ENCODE results near the gene KRTAP5-1.

The KRTAP5-1 gene

DNA sequence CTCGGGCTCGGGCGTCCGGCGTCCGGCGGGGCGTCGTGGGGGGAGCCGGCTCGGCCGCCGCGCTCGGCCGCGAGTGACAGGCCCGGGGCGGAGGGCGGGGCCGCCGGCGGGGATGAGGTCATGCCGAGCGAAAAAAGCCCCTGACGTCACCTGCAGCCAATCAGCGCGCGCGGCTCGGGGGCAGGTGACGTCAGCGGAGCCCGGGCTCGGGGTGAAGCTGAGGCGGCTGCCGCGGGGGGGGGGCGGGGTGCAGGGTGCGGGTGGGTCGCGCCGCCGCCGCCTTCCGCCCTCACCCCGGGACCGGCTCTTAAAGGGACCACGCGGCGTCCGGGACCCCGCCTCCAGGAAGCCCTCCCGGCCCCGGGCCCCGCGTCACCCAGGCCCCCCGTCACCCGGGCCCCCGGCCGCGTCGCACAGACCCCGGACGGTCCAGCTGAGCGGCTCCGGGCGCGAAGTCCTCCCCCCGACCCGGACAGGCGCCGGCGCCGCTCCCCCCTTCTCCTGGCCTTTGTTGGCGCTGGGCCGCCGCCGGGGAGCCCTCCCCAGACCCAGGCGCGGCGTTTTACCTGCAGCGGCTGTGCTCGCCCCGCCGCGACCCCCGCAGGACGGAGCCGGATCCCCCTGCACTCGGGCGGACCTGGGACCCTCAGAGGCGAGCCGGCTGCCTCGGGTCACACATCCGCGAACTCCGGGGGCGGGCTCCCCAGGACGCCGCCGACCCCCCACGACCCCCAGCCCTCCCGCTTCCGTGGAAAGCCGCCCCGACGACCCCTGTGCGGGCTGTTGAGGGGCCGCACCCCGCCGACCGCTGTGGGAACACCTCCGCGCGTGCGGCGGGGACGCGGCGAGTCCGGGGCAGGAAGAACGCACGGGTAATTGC, 12.6 kb downstream of the KRTAP5-1 start, which contains the start of gene DUSP8:
Gene DUSP8, minus strand, starts transcription at position 75 of the 880 bp plus-strand sequence. CDS start 6,445 bp downstream, outside the sequence.
- no peak within 1 kb of the TSS for H3K4me3 Mint-ChIP-seq
- H3K27me3 Mint-ChIP-seq (ENCODE audit: low read depth): peaks cover 32% of the 10 kb centered on the region
- H3K4me1 Mint-ChIP-seq (ENCODE audit: low read depth): no peaks in the 10 kb centered on the region
- H3K36me3 Mint-ChIP-seq (ENCODE audit: low read depth): no peaks in the 10 kb centered on the region
- peak; percentile 88 for DNase-seq (ENCODE audit: low spot score)
- no peaks in the 10 kb centered on the region for H3K9me3 Mint-ChIP-seq
- no peak within 1 kb of the TSS for H3K27ac Mint-ChIP-seq

GRCh38 chr11:1571760-1572196, 13.3 kb downstream of the KRTAP5-1 start:
- no peaks in the 10 kb centered on the region for H3K36me3 Mint-ChIP-seq (ENCODE audit: low read depth)
- no peak overlapping the region for H3K4me3 Mint-ChIP-seq

DNA sequence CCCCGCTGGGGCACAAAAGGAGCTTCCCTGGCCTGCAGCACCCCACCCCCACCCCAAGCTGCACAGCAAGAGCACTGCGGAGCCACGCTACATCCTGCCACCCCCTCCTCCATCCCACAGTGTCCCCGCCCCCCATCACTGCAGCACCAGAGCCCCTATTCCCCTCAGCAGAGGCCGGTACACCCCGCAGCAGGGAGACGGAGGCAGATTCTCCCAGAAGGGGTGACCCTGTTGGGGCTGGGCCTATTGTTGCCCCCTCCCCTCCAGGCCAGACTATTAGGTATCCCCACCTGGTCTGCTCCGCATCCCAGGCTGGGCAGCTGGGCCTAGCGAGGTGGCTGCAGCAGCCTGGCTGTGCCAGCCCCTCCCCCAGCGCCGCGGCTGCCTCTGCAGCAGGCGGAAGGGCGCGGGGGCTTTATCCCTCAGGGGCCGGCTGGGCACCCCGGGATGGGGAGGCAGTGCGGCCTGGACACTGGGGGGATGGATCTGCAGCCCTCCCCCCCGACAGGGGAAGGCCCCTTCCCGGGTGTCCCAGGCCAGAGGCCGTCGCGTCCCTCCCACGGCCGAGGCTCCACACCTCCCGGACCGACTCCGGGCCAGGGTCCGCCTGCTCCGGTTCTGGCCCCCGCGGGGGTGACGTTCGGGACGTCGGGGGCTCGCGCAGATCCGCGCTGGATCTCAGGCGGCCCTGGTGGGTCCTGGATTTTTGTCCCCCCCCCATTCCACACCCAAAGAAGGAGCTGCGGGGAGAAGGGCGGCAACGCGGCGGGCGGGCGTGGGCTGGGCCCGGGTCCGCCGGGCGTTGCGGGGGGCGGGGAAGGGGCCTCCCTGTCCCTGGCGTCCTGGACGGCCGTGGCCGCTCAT, 14.0 kb downstream of the KRTAP5-1 start:
- Mint-ChIP-seq H3K4me1 (ENCODE audit: low read depth) (no peaks in the 10 kb centered on the region), H3K36me3 (ENCODE audit: low read depth) (no peaks in the 10 kb centered on the region), H3K27ac (peak overlapping the region; percentile 10), H3K9me3 (no peaks in the 10 kb centered on the region), H3K4me3 (peak overlapping the region; percentile 51), H3K27me3 (ENCODE audit: low read depth) (peaks cover 29% of the 10 kb centered on the region)
- DNase-seq (ENCODE audit: low spot score): no peak

More at GRCh38 chr11:1571760-1572196, 13.3 kb downstream of the KRTAP5-1 start:
- Mint-ChIP-seq H3K9me3 (no peaks in the 10 kb centered on the region), H3K27ac (no peak overlapping the region), H3K4me1 (ENCODE audit: low read depth) (no peaks in the 10 kb centered on the region), H3K27me3 (ENCODE audit: low read depth) (peaks cover 32% of the 10 kb centered on the region)
- DNase-seq (ENCODE audit: low spot score): no peak

- peak overlapping the region; percentile 10 for H3K27ac Mint-ChIP-seq
- no peaks in the 10 kb centered on the region for H3K4me1 Mint-ChIP-seq (ENCODE audit: low read depth)
- H3K36me3 Mint-ChIP-seq (ENCODE audit: low read depth): no peaks in the 10 kb centered on the region
- no peaks in the 10 kb centered on the region for H3K9me3 Mint-ChIP-seq
- peak overlapping the region; percentile 51 for H3K4me3 Mint-ChIP-seq
- no peak for DNase-seq (ENCODE audit: low spot score)
- peaks cover 29% of the 10 kb centered on the region for H3K27me3 Mint-ChIP-seq (ENCODE audit: low read depth)
Observed at GRCh38 chr11:1570531-1570895, 14.6 kb downstream of the KRTAP5-1 start.

DNA sequence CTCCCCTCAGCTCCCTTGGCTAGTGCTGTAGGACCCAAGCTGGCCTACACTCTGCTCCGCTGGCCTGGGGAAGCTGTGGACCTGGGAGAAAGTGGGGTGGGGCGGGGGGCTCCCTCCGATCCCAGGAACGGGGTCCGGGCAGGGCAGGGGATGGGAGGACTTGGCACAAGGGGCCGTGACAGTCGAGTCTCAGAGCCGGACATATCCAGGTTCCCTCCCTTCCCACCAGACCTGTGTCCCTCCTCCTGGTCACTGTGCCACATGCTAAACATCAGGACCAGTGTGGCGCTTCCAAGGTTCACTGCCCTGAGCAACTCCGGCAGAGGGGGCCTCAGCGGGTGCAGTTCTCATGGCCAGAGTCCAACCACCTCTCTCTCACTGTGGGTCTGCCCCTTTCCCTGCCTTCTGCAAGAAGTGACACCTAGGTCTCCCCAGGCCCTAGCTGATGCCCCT, 15.1 kb downstream of the KRTAP5-1 start:
- DNase-seq (ENCODE audit: low spot score): no peak
- Mint-ChIP-seq H3K27me3 (ENCODE audit: low read depth) (peaks cover 24% of the 10 kb centered on the region), H3K4me3 (peak overlapping the region; percentile 36), H3K36me3 (ENCODE audit: low read depth) (no peaks in the 10 kb centered on the region), H3K4me1 (ENCODE audit: low read depth) (no peaks in the 10 kb centered on the region), H3K9me3 (no peaks in the 10 kb centered on the region), H3K27ac (no peak overlapping the region)

GRCh38 chr11:1569251-1569780, 15.8 kb downstream of the KRTAP5-1 start:
- Mint-ChIP-seq H3K27ac (no peak overlapping the region), H3K36me3 (ENCODE audit: low read depth) (no peaks in the 10 kb centered on the region), H3K4me1 (ENCODE audit: low read depth) (no peaks in the 10 kb centered on the region), H3K9me3 (no peaks in the 10 kb centered on the region), H3K4me3 (no peak overlapping the region), H3K27me3 (ENCODE audit: low read depth) (peaks cover 22% of the 10 kb centered on the region)
- DNase-seq (ENCODE audit: low spot score): no peak

DNA sequence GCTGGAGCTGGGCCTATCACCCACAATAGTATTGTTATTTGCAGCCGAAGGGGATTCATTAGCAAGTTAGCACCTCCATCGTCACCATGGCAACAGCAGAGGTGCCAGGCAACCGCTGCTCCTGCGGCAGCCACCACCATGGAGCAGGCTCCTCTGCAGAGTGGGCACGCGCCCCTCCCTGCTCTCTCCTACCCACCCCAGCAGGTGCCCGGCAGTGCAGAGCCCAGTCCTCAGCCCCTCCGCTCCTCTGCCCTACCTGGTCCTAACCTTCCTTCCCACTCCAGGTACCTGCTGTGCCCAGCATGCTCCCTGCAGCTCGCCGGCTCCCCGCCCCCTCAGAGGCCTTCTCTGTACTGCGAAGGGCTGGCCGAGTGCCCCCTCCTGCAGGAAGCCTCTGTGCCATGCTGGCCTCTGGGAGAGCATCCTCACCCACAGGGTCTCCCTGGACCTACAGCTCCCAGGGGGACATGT, 16.6 kb downstream of the KRTAP5-1 start:
- no peak for DNase-seq (ENCODE audit: low spot score)
- Mint-ChIP-seq H3K9me3 (no peaks in the 10 kb centered on the region), H3K27me3 (ENCODE audit: low read depth) (peaks cover 15% of the 10 kb centered on the region), H3K4me3 (no peak overlapping the region), H3K36me3 (ENCODE audit: low read depth) (no peaks in the 10 kb centered on the region), H3K27ac (no peak overlapping the region), H3K4me1 (ENCODE audit: low read depth) (no peaks in the 10 kb centered on the region)

DNA sequence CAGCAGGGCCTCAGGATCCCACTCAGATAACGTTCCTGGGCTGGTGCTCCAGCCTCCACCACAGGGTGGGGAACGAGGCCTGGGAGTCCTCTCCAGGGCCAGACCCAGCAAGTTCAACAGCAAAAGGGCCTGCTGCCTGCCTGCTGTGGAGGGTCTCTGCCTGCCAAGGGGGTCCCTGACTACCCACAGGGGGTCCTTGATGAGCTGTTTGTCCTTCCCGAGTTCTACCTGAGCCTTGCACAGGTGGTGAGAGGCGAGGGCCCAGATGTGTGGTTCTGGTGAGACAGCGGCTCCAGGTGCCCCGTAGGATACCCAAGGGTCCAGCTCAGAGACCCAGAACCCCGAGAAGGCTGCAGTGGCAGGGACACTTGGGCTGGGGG, 17.4 kb downstream of the KRTAP5-1 start:
- Mint-ChIP-seq H3K9me3 (no peaks in the 10 kb centered on the region), H3K4me3 (no peak overlapping the region), H3K36me3 (ENCODE audit: low read depth) (no peaks in the 10 kb centered on the region), H3K27ac (no peak overlapping the region), H3K4me1 (ENCODE audit: low read depth) (no peaks in the 10 kb centered on the region), H3K27me3 (ENCODE audit: low read depth) (peaks cover 12% of the 10 kb centered on the region)
- no peak for DNase-seq (ENCODE audit: low spot score)

- Mint-ChIP-seq H3K27ac (no peak overlapping the region), H3K4me1 (ENCODE audit: low read depth) (no peaks in the 10 kb centered on the region), H3K27me3 (ENCODE audit: low read depth) (peaks cover 12% of the 10 kb centered on the region), H3K4me3 (no peak overlapping the region), H3K9me3 (no peaks in the 10 kb centered on the region), H3K36me3 (ENCODE audit: low read depth) (no peaks in the 10 kb centered on the region)
- no peak for DNase-seq (ENCODE audit: low spot score)
Observed at GRCh38 chr11:1567052-1567720, 17.9 kb downstream of the KRTAP5-1 start.

DNA sequence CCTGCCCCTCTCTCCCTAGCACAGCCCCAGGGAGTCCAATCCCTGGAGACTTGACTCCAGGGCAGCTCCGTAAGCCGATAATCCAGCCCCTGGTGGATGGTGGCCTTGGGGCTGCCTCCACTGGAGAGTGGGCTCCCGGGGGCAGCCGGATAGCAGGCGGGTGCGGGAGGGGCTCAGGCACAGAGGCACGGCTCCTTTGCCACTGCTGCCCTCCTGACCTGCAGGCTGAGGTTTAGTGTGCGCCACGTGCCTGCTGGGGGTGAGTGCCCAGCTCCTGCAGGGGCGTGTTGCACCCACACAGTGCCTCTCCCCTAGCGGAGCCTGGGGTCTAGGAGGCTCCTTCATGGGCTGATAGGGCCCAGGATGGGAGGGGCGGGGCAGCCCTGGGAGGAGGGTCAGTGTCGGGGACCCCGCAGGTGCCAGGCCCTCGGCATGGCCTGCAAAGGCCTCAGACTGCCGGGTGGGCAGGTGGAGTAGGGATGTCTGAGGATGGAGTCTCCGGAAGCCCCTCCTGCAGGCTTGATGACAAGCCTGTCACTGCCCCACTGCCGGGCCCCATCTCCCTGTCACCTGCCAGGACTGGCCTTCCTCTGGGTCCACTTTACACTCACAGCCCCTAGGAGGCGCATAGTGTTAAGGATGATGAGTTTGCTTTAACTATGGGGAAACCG, 18.6 kb downstream of the KRTAP5-1 start:
- Mint-ChIP-seq H3K4me1 (ENCODE audit: low read depth) (no peaks in the 10 kb centered on the region), H3K9me3 (no peaks in the 10 kb centered on the region), H3K4me3 (no peak overlapping the region), H3K27ac (no peak overlapping the region), H3K27me3 (ENCODE audit: low read depth) (peaks cover 12% of the 10 kb centered on the region), H3K36me3 (ENCODE audit: low read depth) (no peaks in the 10 kb centered on the region)
- DNase-seq (ENCODE audit: low spot score): no peak

DNA sequence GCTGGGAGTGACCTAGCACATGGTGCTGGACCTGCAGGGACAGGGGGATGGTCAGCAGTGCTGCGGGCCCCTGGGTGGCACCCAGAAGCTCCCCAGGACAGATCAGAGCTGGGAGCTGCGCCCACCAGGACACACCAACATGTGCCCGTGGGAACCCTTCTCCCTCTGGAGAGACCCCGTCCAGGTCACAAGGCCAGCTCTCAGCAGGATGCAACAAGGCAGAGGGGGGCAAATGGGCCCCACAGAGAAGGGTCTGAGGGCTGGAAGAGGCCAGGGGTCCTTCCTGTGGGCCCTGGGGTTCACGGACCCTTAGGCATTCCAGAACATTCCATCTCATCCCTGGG, 19.2 kb downstream of the KRTAP5-1 start:
- no peak overlapping the region for H3K4me3 Mint-ChIP-seq
- no peaks in the 10 kb centered on the region for H3K36me3 Mint-ChIP-seq (ENCODE audit: low read depth)
- no peak for DNase-seq (ENCODE audit: low spot score)
- peaks cover 11% of the 10 kb centered on the region for H3K27me3 Mint-ChIP-seq (ENCODE audit: low read depth)
- H3K4me1 Mint-ChIP-seq (ENCODE audit: low read depth): no peaks in the 10 kb centered on the region
- no peaks in the 10 kb centered on the region for H3K9me3 Mint-ChIP-seq
- no peak overlapping the region for H3K27ac Mint-ChIP-seq

DNA sequence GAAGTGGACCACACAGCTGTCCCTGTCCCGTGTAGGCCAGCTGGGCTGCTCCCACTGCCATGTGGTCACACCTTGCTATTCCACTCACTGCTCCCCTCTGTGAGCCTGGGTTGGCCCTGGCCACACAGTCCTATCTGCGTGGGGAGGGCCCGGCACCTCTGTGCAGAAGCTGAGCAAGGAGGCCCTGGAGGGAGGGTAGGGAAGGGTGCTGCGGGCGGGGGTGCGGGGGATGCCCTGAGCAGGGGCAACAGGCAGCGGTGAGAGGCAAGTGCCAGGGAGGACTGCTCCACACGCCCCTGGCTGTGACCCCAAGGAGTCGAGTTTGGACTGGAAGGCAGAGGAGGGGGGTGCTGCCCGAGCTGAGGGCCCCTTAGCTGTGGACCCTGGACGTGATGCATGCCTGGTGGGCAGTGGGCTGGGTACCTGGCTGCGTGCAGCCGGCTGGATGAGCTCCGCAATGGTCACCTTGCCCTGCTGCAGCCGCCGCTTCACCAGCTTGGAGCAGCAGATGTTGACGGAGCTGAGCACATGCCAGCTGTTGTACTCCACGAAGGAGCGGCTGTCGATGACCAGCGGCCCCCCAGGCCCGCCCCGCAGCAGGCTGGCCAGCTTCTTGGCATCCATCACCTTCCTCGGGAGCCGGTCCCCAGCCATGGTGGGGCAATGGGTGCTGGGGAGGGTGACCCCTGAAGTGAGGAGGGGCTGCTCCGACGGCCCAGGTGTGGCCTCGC, 19.7 kb downstream of the KRTAP5-1 start:
- H3K4me1 Mint-ChIP-seq (ENCODE audit: low read depth): no peaks in the 10 kb centered on the region
- peaks cover 6% of the 10 kb centered on the region for H3K27me3 Mint-ChIP-seq (ENCODE audit: low read depth)
- H3K36me3 Mint-ChIP-seq (ENCODE audit: low read depth): no peaks in the 10 kb centered on the region
- no peaks in the 10 kb centered on the region for H3K9me3 Mint-ChIP-seq
- H3K4me3 Mint-ChIP-seq: no peak overlapping the region
- no peak overlapping the region for H3K27ac Mint-ChIP-seq
- DNase-seq (ENCODE audit: low spot score): no peak

Measured in T-helper 2 cell treated with Interferon-gamma antibody and Interleukin-4, amounts not matched to agents 5 μg/mL and 100 μg/mL, for 36 hours (primary cell).